Esophagus muscularis mucosa (tissue), 4 donors: Measurements from ENCODE around the gene WNT7A. TPM values are rescaled to one million over a fixed set of nuclear protein-coding genes. Genes with fewer than 3 reads are reported as not detected.
"Not testable (repeated sequence)": the region's sequence is repeated elsewhere in the genome, so short reads cannot be mapped to it uniquely, and the experiment has no call there.

Experiments used
- DNase-seq: peaks from one replicate; pipeline ENCODE4 v3.0.0-alpha.2; 2017; ENCODE audit errors: extremely low spot score
- H3K27ac ChIP-seq, 4 donors: fragments of 200-600 bp; sonication (generic); replicated peaks in 1 of 4; 1 replicate in 3 of 4; 2 replicates in 1 of 4; pipeline ENCODE4 v1.5.1; 2016 to 2019; ENCODE audit warnings: mild to moderate bottlenecking in 1 of 4
- H3K27me3 ChIP-seq, 4 donors: fragments of 200-600 bp; sonication (generic); one replicate each; pipeline versions ENCODE4 v1.5.1 to v1.6.0; 2016 to 2019
- H3K36me3 ChIP-seq, 4 donors: fragments of 200-600 bp; sonication (generic); one replicate each; pipeline ENCODE4 v1.5.1; 2016 to 2019
- H3K4me1 ChIP-seq, 4 donors: fragments of 200-600 bp; sonication (generic); one replicate each; pipeline ENCODE4 v1.5.1; 2016 to 2019
- H3K4me3 ChIP-seq, 4 donors: fragments of 200-600 bp; sonication (generic); 1 replicate in 2 of 4; 2 replicates in 2 of 4; pipeline ENCODE4 v1.5.1; 2016 to 2019; ENCODE audit warnings: mild to moderate bottlenecking in 4 of 4, moderate library complexity in 1 of 4
- H3K9me3 ChIP-seq, 4 donors: fragments of 200-600 bp; sonication (generic); 1 replicate in 3 of 4; 2 replicates in 1 of 4; pipeline ENCODE4 v1.5.1; 2016 to 2019
- EP300 ChIP-seq: sonication (generic); formaldehyde crosslinking; IDR thresholded peaks from one replicate; pipeline ENCODE4 v1.6.1; 2017; ENCODE audit warnings: antibody characterized with exemption
- POLR2A ChIP-seq: fragments of 450-650 bp; IDR thresholded peaks from one replicate; pipeline ENCODE4 v1.6.1; 2017; ENCODE audit warnings: antibody characterized with exemption, moderate library complexity, mild to moderate bottlenecking, low read depth
- POLR2AphosphoS5 ChIP-seq, 2 donors: sonication (generic); formaldehyde crosslinking; IDR thresholded peaks; one replicate each; pipeline ENCODE4 v1.6.1; 2017; ENCODE audit warnings: antibody characterized with exemption in 2 of 2
- WGBS: methylation state at CpG from one replicate; pipeline ENCODE4 v1.1.5; 2018; 5-methylcytosine and 5-hydroxymethylcytosine counted together
- intact Hi-C: fragments of 100-400 bp; cut with DNase I; formaldehyde crosslinking; loops from one replicate; pipeline ENCODE4 v1.15.1; 2023
- total RNA-seq, 4 donors: library from RNA; depleted of rRNA; stranded (reverse); fragments of >200 nt; gene quantifications; one replicate each; pipeline versions ENCODE4 v1.1.0 to v1.2.1, GENCODE V29; 2016
- TF ChIP-seq, protein P1 (sequence below), 3 experiments: fragments of 200-600 bp in 2 of 3; fragments of 450-650 bp in 1 of 3; sonication (generic) in 2 of 3; IDR thresholded peaks; one replicate each; pipeline ENCODE4 v1.5.1; 2017 to 2019; ENCODE audit warnings: antibody characterized with exemption in 3 of 3, mild to moderate bottlenecking in 2 of 3, moderate library complexity in 1 of 3

WNT7A gene
- total RNA-seq, 4 donors from 2014 or later, result not detected

DNA sequence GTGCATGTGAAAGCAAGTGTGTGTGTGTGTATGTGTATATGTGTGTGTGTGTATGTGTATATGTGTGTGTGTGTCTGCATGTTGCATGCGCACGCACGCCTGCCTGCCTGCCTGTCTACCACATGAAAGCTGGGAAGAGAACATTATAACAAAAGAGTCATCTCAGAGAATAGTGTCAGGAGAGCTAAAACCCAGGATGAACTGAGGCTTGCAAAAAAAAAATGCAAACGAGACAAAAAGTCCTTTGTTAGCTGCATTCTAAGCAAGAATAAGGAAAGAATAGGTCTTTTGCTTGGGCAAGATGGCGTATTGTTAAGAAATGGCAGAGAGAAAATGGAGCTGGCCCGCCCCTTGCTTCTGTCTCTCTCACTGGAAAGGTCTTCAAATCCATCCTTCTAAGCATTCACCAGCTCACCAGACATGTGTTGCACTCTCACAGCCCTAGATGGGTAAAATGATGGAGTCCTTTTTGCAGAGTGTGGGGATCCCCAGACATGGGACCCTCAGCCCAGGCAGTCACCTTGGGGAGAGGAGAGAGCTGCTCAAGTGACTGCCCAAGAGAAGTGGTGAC lies 16.4 kb downstream of the WNT7A start:
- DNase-seq, result no peak

DNA sequence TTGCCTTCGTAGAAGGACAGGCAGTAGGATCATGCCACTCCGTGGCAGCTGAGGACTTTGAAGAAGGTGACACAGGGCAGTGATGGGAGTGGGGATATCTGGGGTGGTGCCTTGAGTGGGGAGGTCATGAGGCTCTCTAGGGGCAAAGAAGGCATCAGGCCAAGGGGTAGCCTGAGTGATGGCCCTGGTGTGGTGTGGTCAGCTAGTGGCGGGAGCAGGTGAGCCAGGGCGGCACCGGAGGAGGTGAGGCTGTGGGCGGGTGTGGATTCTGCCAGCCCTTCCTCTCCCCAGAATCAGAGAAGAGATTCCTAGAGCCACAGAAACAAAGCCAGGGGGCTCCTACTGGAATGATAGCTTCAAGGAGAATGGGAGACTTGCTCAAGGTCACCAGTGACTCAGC lies 18.4 kb downstream of the WNT7A start:
- Histone ChIP-seq H3K4me1 (no peaks in the 10 kb centered on the region), H3K27ac (no peak overlapping the region), H3K36me3 (no peaks in the 10 kb centered on the region), H3K4me3 (no peak overlapping the region), H3K9me3 (no peaks in the 10 kb centered on the region), H3K27me3 (peaks cover 0 to 95% (median 0%) of the 10 kb centered on the region in 4 donors)
- no peak for DNase-seq
- WGBS, result 69% methylated on average over 6 of the region's 6 CpGs
- intact Hi-C loops, result no loop called here
- TF ChIP-seq EP300, result no peak
- TF ChIP-seq, protein P1, sequence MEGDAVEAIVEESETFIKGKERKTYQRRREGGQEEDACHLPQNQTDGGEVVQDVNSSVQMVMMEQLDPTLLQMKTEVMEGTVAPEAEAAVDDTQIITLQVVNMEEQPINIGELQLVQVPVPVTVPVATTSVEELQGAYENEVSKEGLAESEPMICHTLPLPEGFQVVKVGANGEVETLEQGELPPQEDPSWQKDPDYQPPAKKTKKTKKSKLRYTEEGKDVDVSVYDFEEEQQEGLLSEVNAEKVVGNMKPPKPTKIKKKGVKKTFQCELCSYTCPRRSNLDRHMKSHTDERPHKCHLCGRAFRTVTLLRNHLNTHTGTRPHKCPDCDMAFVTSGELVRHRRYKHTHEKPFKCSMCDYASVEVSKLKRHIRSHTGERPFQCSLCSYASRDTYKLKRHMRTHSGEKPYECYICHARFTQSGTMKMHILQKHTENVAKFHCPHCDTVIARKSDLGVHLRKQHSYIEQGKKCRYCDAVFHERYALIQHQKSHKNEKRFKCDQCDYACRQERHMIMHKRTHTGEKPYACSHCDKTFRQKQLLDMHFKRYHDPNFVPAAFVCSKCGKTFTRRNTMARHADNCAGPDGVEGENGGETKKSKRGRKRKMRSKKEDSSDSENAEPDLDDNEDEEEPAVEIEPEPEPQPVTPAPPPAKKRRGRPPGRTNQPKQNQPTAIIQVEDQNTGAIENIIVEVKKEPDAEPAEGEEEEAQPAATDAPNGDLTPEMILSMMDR (IDR thresholded peaks at IDR 0.05), result no peak
- TF ChIP-seq POLR2A, result no peak
- TF ChIP-seq POLR2AphosphoS5 (IDR thresholded peaks at IDR 0.05), result no peak

More for the DNA sequence above, 16.4 kb downstream of the WNT7A start:
- no peak overlapping the region for H3K4me3 ChIP-seq
- no peak for TF ChIP-seq POLR2AphosphoS5 (IDR thresholded peaks at IDR 0.05)
- TF ChIP-seq, protein P1 (IDR thresholded peaks at IDR 0.05), result no peak
- TF ChIP-seq POLR2A, result no peak
- TF ChIP-seq EP300, result no peak
- intact Hi-C loops, result no loop called here
- H3K27me3 ChIP-seq, result peaks cover 0 to 87% (median 0%) of the 10 kb centered on the region in 4 donors
- H3K4me1 ChIP-seq, result no peaks in the 10 kb centered on the region
- WGBS, result 84% methylated on average over 6 of the region's 6 CpGs
- H3K36me3 ChIP-seq, result no peaks in the 10 kb centered on the region
- H3K9me3 ChIP-seq, result no peaks in the 10 kb centered on the region
- no peak overlapping the region for H3K27ac ChIP-seq

DNA sequence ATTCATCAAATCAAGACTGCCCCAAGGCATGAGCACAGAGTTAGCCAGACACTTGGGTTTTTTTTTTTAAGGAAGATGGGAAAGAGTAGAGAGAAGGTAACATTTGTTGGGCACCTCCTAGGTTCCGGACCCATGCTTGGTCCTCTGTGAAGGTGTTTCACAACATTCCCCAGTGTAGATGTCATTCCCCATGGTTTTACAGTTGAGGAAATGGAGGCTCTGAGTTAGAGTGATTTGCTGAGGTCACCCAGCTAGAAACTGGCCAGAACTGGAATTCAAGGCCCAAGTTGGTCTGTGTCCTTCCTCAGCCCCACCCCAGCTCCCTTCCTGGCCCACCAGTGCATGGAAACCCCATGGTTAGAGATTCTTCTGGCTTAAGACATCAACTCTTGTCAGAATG lies 19.9 kb downstream of the WNT7A start:
- intact Hi-C loops, result no loop called here
- H3K27me3 ChIP-seq, result peaks cover 0 to 96% (median 0%) of the 10 kb centered on the region in 4 donors
- H3K9me3 ChIP-seq, result no peaks in the 10 kb centered on the region
- 92% methylated on average over 1 of the region's 1 CpG for WGBS
- TF ChIP-seq POLR2A (no peak), POLR2AphosphoS5 (IDR thresholded peaks at IDR 0.05) (no peak)
- no peaks in the 10 kb centered on the region for H3K36me3 ChIP-seq
- H3K27ac ChIP-seq, result no peak overlapping the region
- no peak for DNase-seq
- no peak overlapping the region for H3K4me3 ChIP-seq
- H3K4me1 ChIP-seq, result no peaks in the 10 kb centered on the region

DNA sequence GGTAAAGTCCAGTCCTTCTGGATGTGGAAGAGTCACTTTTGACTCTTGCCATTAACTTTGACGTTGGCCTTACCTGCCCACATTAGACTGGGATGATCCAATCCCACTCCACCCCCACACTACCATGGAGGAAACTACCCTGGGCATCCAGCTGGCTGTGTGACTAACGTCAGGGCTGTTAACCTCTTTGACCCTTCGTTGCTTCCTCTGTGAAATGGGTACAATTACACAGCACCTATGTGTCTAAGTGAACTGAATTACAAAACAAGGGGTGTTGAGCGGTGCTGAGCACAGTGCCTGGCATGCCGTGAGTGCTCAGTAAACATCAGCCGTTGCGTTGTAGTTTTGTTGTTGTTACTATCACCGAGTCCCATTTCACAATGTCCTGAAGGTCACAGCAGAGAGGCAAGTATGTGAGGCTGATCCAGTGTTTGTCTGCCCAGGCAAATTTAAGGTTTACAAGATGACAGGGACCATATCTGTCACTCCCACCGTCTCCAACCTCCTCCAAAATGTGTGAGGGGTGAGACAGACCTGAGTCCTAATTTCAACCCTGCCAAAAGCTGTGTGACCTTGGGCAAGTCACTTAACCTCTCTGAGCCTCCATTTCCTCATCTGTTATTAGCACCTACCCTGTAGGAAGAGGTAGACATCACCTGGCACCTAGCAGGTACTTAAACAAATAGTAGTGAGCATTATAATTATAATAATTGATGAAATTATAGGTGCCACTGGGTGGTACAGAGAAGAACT lies 20.9 kb downstream of the WNT7A start:
- WGBS, result 77% methylated on average over 9 of the region's 9 CpGs
- no peaks in the 10 kb centered on the region for H3K4me1 ChIP-seq
- H3K9me3 ChIP-seq, result no peaks in the 10 kb centered on the region
- TF ChIP-seq, protein P1 (IDR thresholded peaks at IDR 0.05), result no peak
- TF ChIP-seq POLR2A (no peak), POLR2AphosphoS5 (IDR thresholded peaks at IDR 0.05) (no peak), EP300 (no peak)
- intact Hi-C loops, result no loop called here
- no peak overlapping the region for H3K27ac ChIP-seq
- no peaks in the 10 kb centered on the region for H3K36me3 ChIP-seq
- H3K4me3 ChIP-seq, result no peak overlapping the region
- peaks cover 0 to 96% (median 0%) of the 10 kb centered on the region in 4 donors for H3K27me3 ChIP-seq
- DNase-seq, result no peak

DNA sequence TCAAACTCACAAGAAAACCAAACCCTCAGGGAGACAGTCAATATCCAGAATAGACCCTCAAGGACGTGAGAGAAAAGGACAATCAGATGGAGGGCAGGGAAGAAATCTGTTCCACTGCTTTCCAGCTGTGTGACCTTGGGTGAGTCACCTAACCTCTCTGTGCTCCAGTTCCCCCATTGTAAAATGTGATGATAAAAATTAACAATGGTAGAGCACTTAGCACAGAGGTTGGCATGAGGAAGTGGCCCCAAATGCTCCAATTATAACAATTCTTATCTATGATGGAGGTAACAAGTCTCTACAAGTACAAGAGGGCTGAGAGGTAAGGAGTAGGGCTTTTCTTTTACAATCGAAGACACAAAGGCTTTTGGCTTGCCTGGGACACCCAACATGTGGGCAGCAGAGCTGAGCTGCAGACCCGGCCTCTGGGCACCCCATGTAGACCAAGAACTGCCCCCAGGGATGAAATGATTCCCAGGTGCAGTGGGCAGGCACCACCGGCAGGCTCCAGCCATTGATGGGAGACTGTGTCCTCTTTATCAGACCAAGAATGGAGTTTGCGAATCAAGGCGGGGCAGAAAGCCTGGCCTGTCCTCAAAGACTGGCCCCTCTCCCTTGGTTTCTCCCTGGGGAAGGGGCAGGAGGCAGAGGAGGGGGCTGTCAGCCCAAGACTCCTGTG lies 22.0 kb downstream of the WNT7A start:
- 69% methylated on average over 6 of the region's 6 CpGs for WGBS
- peaks cover 0 to 95% (median 0%) of the 10 kb centered on the region in 4 donors for H3K27me3 ChIP-seq
- TF ChIP-seq POLR2A (no peak), POLR2AphosphoS5 (IDR thresholded peaks at IDR 0.05) (no peak), EP300 (no peak)
- TF ChIP-seq, protein P1 (IDR thresholded peaks at IDR 0.05), result no peak

DNA sequence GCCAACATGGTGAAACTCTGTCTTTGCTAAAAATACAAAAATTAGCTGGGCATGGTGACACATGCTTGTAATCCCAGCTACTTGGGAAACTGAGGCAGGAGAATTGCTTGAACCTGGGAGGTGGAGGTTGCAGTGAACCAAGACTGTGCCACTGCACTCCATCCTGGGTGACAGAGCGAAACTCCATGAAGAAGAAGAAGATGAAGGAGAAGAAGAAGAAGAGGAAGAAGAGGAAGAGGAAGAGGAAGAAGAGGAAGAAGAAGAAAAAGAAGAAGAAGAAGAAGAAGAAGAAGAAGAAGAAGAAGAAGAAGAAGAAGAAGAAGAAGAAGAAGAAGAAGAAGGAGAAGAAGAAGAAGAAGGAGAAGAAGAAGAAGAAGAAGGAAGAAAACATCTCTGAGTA lies 23.2 kb downstream of the WNT7A start:
- H3K36me3 ChIP-seq, H3K4me3 ChIP-seq, DNase-seq, H3K9me3 ChIP-seq, intact Hi-C loops, H3K27ac ChIP-seq, H3K4me1 ChIP-seq: not testable (repeated sequence)
- WGBS, result 89% methylated on average over 1 of the region's 1 CpG
- H3K27me3 ChIP-seq, result peaks cover 0 to 94% (median 0%) of the 10 kb centered on the region in 4 donors

More for the DNA sequence above, 22.0 kb downstream of the WNT7A start:
- DNase-seq, result no peak
- Histone ChIP-seq H3K9me3 (no peaks in the 10 kb centered on the region), H3K4me3 (no peak overlapping the region), H3K27ac (no peak overlapping the region), H3K4me1 (no peaks in the 10 kb centered on the region), H3K36me3 (no peaks in the 10 kb centered on the region)
- intact Hi-C loops, result no loop called here
